PC-9 (cell line): ENCODE results near the gene DOK3. TPM values are rescaled to one million over a fixed set of nuclear protein-coding genes. Genes with fewer than 3 reads are reported as not detected.

ENCODE experiments used
- BruUV-seq: library from RNA; stranded (reverse); fragments of 400-500 nt; replicated peaks from 2 replicates; lab custom pipeline; 2021; lab: Mats Ljungman, UMichigan
- CTCF ChIA-PET: fragments of 300-600 bp; sonication (Branson Sonifier 250); formaldehyde crosslinking; loops from one replicate; lab custom pipeline; 2022; ENCODE audit warnings: antibody characterized with exemption; lab: Charles Lee
- POLR2A ChIA-PET: fragments of 300-600 bp; sonication (Branson Sonifier 250); formaldehyde crosslinking; loops from one replicate; lab custom pipeline; 2022; ENCODE audit warnings: antibody characterized with exemption; ENCODE audit not compliant: unreplicated experiment; lab: Charles Lee
- DNase-seq, 2 experiments: peaks; one replicate each; pipeline versions ENCODE4 v3.0.0 to v3.0.0-alpha.2; 2015 to 2022; ENCODE audit warnings: mixed read lengths in 1 of 2
- H2AFZ ChIP-seq: fragments of 200-600 bp; sonication (generic); 2 replicates; pipeline ENCODE4 v1.8.1; 2017; ENCODE audit warnings: antibody characterized with exemption
- H3F3A ChIP-seq: fragments of 200-600 bp; sonication (generic); 2 replicates; pipeline ENCODE4 v1.8.1; 2017; ENCODE audit warnings: antibody characterized with exemption, mild to moderate bottlenecking, low read depth; ENCODE audit not compliant: insufficient read depth
- H3K27ac ChIP-seq: fragments of 200-600 bp; sonication (generic); 2 replicates; pipeline ENCODE4 v1.6.1; 2016; ENCODE audit warnings: mixed run types
- H3K27me3 ChIP-seq: fragments of 200-600 bp; sonication (generic); 2 replicates; pipeline ENCODE4 v1.6.1; 2016; ENCODE audit warnings: low read depth, mixed run types; ENCODE audit not compliant: insufficient read depth
- H3K36me3 ChIP-seq: fragments of 200-600 bp; sonication (generic); 2 replicates; pipeline ENCODE4 v1.6.1; 2016; ENCODE audit warnings: low read depth, mixed run types
- H3K4me1 ChIP-seq: fragments of 200-600 bp; sonication (generic); replicated peaks from 2 replicates; pipeline ENCODE4 v1.6.1; 2016; ENCODE audit warnings: mixed run types; ENCODE audit not compliant: insufficient read depth
- H3K4me2 ChIP-seq: fragments of 200-600 bp; sonication (generic); 2 replicates; pipeline ENCODE4 v1.6.1; 2017; ENCODE audit warnings: mixed run types
- H3K4me3 ChIP-seq: fragments of 200-600 bp; sonication (generic); 2 replicates; pipeline ENCODE4 v1.6.1; 2016; ENCODE audit warnings: mixed run types
- H3K79me2 ChIP-seq: fragments of 200-600 bp; sonication (generic); 2 replicates; pipeline ENCODE4 v1.6.1; 2017; ENCODE audit warnings: low read depth, mixed run types
- H3K9me2 ChIP-seq: fragments of 200-600 bp; sonication (generic); 2 replicates; pipeline ENCODE4 v1.8.1; 2017; ENCODE audit warnings: mild to moderate bottlenecking; ENCODE audit not compliant: insufficient read depth
- H3K9me3 ChIP-seq: fragments of 200-600 bp; sonication (generic); 2 replicates; pipeline ENCODE4 v1.8.1; 2016; ENCODE audit warnings: low read depth; ENCODE audit not compliant: insufficient read depth
- H4K20me1 ChIP-seq: fragments of 200-600 bp; sonication (generic); 2 replicates; pipeline ENCODE4 v1.8.1; 2017; ENCODE audit not compliant: insufficient read depth
- EZH2 ChIP-seq: fragments of 200-600 bp; sonication (generic); IDR thresholded peaks from 2 replicates; pipeline ENCODE4 v1.8.0; 2017; ENCODE audit warnings: antibody characterized with exemption, low read depth
- intact Hi-C: fragments of 100-400 bp; cut with micrococcal nuclease; formaldehyde crosslinking; loops from one replicate; pipeline ENCODE4 v1.10.0; 2022; ENCODE audit not compliant: unreplicated experiment
- total RNA-seq: library from RNA; stranded (reverse); gene quantifications from 2 replicates; pipeline ENCODE4 v1.2.3, GENCODE V29; 2021
- TF ChIP-seq, protein P1 (sequence below): fragments of 200-600 bp; sonication (generic); conservative IDR thresholded peaks from 2 replicates; pipeline ENCODE4 v1.6.1; 2017; ENCODE audit warnings: mixed run types, antibody characterized with exemption, mild to moderate bottlenecking, moderate library complexity

Gene DOK3
- total RNA-seq, 1 experiment from 2014 or later = 12.2 TPM

DNA sequence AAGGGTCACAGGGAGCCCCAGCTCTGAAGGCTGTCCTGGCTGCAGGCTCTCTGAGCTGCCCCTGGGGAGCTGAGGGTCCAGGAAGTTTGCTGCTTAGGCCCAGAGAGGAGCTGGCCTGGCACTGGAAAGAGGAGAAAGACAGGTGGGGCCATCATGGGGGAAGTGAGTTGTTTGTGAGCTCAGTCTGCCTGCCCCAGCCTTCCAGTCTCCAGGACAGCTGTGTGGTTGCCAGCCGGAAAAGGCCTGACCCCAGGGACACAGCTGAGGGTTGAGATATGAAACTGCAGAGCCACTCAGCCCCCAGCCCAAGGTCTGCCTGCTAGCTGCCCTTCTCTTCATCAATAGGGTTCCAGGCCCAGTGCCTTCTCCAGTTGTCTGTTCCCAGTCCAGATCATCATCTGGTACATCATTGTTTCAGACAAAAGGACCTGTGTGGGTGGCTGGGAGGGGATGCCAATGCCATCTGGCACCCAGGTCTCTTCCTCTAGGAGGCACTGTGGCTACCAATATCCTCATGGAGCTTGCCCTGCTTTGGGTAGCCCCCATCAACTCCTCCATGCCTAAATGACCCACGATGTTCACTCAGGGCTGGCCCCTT is 11.4 kb upstream of the DOK3 start:
- Histone ChIP-seq H3K79me2 (peaks cover 17% of the 10 kb centered on the region), H3K9me2 (no peaks in the 10 kb centered on the region), H3K4me1 (peaks cover 10% of the 10 kb centered on the region), H4K20me1 (no peaks in the 10 kb centered on the region), H3K4me3 (no peak overlapping the region), H3K4me2 (no peak overlapping the region), H3K27me3 (no peaks in the 10 kb centered on the region), H3F3A (peaks cover 7% of the 10 kb centered on the region; the same call in 1 of the 2 replicates), H3K27ac (no peak overlapping the region), H3K9me3 (no peaks in the 10 kb centered on the region), H3K36me3 (peaks cover 5% of the 10 kb centered on the region; the same call in 1 of the 2 replicates), H2AFZ (no peak overlapping the region)
- CTCF ChIA-PET = no interaction called here
- POLR2A ChIA-PET = no interaction called here
- no peak for DNase-seq
- TF ChIP-seq, protein P1, sequence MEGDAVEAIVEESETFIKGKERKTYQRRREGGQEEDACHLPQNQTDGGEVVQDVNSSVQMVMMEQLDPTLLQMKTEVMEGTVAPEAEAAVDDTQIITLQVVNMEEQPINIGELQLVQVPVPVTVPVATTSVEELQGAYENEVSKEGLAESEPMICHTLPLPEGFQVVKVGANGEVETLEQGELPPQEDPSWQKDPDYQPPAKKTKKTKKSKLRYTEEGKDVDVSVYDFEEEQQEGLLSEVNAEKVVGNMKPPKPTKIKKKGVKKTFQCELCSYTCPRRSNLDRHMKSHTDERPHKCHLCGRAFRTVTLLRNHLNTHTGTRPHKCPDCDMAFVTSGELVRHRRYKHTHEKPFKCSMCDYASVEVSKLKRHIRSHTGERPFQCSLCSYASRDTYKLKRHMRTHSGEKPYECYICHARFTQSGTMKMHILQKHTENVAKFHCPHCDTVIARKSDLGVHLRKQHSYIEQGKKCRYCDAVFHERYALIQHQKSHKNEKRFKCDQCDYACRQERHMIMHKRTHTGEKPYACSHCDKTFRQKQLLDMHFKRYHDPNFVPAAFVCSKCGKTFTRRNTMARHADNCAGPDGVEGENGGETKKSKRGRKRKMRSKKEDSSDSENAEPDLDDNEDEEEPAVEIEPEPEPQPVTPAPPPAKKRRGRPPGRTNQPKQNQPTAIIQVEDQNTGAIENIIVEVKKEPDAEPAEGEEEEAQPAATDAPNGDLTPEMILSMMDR = no peak
- no peak for TF ChIP-seq EZH2
- BruUV-seq = no TSS peak
- intact Hi-C loops = no loop called here

DNA sequence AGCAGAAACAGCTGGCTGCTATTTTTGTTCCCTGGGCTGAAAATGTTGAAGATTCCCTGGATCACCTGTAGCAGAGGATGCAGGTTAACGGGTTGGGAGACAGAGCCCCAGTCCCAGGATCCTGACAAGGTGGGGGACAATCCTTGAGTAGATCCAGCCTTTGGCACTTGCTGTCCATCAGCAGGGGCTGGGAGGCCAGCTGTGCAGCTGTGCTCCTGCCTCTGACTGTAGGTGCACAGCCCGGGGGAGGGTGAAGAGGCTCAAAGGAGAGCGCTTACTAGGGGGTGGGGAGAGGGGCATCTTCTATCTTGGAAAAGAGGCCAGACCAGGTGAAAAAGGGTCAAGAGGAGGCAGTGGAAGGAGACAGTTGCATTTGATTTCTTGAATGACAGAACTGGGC is 10.6 kb upstream of the DOK3 start:
- Histone ChIP-seq H3F3A (peaks cover 7% of the 10 kb centered on the region; the same call in 1 of the 2 replicates), H3K79me2 (peaks cover 24% of the 10 kb centered on the region), H3K4me1 (peaks cover 17% of the 10 kb centered on the region), H3K4me3 (no peak overlapping the region), H3K9me2 (no peaks in the 10 kb centered on the region), H3K27ac (no peak overlapping the region), H3K4me2 (no peak overlapping the region), H3K27me3 (no peaks in the 10 kb centered on the region), H3K36me3 (peaks cover 9% of the 10 kb centered on the region), H2AFZ (no peak overlapping the region), H3K9me3 (no peaks in the 10 kb centered on the region), H4K20me1 (no peaks in the 10 kb centered on the region)
- intact Hi-C loops = no loop called here
- no peak for DNase-seq
- no TSS peak for BruUV-seq
- TF ChIP-seq, protein P1 = no peak
- CTCF ChIA-PET = no interaction called here
- POLR2A ChIA-PET = no interaction called here

DNA sequence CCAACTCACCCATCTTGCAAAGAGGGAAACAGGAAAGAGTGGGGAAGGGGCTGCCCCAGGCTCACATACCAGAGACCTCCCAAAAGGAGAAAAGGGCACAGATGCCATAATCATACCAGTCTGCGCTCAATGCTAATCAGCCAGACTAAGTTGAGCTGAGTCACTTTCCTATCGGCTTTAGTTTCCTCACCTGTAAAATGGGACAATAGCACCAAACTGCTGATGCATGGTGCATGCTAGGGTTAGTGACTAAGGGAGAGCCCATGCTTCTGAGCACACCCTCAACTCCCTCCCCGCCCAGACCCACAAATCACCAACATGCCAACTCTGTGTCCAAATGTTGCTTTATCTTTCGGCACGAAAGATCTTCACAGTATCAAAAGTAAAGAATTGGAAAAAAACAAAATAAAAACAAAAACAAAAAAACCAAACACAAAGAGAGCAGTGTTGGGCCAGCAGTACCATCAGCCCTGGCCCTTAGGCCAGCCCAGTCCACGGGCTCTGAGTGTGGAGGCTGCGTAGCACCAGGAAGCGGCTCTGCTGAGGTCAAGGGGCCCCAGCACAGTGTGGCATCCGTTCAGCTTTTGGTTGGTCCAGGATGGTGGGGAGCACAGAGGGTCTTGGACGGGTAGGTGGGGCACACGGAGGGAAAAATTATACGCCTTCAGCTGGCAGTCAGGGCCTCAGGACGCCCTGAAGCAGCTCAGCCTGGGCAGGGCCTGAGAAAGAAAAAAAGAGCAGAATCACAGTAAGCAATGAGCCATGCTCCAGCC is 10.0 kb upstream of the DOK3 start:
- no peaks in the 10 kb centered on the region for H3K9me3 ChIP-seq
- H3K79me2 ChIP-seq = peaks cover 27% of the 10 kb centered on the region
- CTCF ChIA-PET = no interaction called here
- H3F3A ChIP-seq = peaks cover 7% of the 10 kb centered on the region; the same call in 1 of the 2 replicates
- POLR2A ChIA-PET = interaction anchor here (0.6 kb wide), 1 partner anchor 210 kb away, joined by 4 read pairs; no protein-coding TSS in a partner anchor
- H3K4me1 ChIP-seq = peaks cover 18% of the 10 kb centered on the region
- peak overlapping the region; percentile 59 for H3K4me2 ChIP-seq
- H3K4me3 ChIP-seq = no peak overlapping the region
- BruUV-seq = no TSS peak
- TF ChIP-seq, protein P1 = no peak
- TF ChIP-seq EZH2 = no peak
- DNase-seq = no peak
- no peaks in the 10 kb centered on the region for H4K20me1 ChIP-seq
- H3K36me3 ChIP-seq = peaks cover 9% of the 10 kb centered on the region
- H2AFZ ChIP-seq = no peak overlapping the region
- intact Hi-C loops = loop anchor here (5.0 kb wide), 2 partner anchors 217 to 512 kb away; partner anchors contain the start of genes PRELID1, RAB24 and UIMC1
- H3K27ac ChIP-seq = no peak overlapping the region
- H3K9me2 ChIP-seq = no peaks in the 10 kb centered on the region
- H3K27me3 ChIP-seq = no peaks in the 10 kb centered on the region
